Prostate gland (tissue), 2 donors: ENCODE measurements around the gene INSR.

Source experiments
- CTCF ChIP-seq, 4 experiments: fragments of 200-600 bp in 2 of 4; fragments of 450-650 bp in 2 of 4; sonication (generic) in 2 of 4; IDR thresholded peaks; 1 replicate in 3 of 4; 2 replicates in 1 of 4; pipeline ENCODE4 v1.5.1; 2016 to 2019; ENCODE audit warnings: antibody characterized with exemption in 4 of 4, mild to moderate bottlenecking in 2 of 4, moderate library complexity in 2 of 4
- POLR2AphosphoS5 ChIP-seq: sonication (generic); formaldehyde crosslinking; IDR thresholded peaks from one replicate; pipeline ENCODE4 v1.6.1; 2017; ENCODE audit warnings: antibody characterized with exemption

GRCh38 chr19:7214324-7215089, 79.7 kb downstream of the INSR start:
- TF ChIP-seq POLR2AphosphoS5, result no peak
- no peak for TF ChIP-seq CTCF (IDR thresholded peaks at IDR 0.05)
